ENCODE measurements around the gene FLT3. TPM values are rescaled to one million over a fixed set of nuclear protein-coding genes. Genes with fewer than 3 reads are reported as not detected.

FLT3 gene
- total and polyA plus RNA-seq, 2 of the 13 experiments (the other 11 are each of a cell fraction or from before 2014, with no cell fraction given), result not detected

DNA sequence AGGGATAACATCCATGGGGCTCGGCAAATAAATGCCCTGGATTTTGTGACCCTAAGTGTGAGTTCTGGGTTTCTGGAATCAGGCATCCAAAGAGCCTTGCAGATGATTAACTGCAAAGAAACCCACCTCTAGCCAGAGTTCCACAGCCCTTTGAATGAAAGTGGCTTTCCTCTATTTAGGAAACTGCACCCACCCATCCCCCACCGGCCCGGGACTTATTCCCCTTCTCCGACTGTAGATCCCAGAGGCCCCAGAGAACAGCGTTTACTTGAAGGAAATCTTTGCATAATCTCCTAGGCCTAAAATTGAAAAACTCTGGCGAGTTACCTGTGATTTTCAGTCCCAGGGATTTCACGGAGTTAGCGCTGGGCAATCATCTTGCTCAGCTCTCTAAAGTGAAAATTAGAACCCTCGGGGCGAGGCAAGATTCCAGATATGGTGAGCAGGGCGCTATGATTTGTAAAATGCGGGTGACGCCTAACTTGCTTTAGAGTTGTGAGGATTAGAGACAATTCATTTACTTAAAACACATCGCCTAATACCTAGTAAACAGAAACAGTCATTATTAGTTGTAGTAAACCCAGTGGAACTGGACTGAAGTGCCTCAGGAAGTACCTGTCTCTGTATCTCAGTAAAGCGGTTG is 121.3 kb downstream of the FLT3 start (continued):
- TF ChIP-seq, protein P1, sequence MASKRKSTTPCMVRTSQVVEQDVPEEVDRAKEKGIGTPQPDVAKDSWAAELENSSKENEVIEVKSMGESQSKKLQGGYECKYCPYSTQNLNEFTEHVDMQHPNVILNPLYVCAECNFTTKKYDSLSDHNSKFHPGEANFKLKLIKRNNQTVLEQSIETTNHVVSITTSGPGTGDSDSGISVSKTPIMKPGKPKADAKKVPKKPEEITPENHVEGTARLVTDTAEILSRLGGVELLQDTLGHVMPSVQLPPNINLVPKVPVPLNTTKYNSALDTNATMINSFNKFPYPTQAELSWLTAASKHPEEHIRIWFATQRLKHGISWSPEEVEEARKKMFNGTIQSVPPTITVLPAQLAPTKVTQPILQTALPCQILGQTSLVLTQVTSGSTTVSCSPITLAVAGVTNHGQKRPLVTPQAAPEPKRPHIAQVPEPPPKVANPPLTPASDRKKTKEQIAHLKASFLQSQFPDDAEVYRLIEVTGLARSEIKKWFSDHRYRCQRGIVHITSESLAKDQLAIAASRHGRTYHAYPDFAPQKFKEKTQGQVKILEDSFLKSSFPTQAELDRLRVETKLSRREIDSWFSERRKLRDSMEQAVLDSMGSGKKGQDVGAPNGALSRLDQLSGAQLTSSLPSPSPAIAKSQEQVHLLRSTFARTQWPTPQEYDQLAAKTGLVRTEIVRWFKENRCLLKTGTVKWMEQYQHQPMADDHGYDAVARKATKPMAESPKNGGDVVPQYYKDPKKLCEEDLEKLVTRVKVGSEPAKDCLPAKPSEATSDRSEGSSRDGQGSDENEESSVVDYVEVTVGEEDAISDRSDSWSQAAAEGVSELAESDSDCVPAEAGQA (IDR thresholded peaks at IDR 0.05; ENCODE audit: low read depth), result no peak
- TF ChIP-seq, protein P1 (CRISPR knock-in tag; IDR thresholded peaks at IDR 0.05; ENCODE audit: borderline replicate concordance), result no peak
- no peak for TF ChIP-seq HNRNPH1 (optimal IDR thresholded peaks at IDR 0.05; ENCODE audit: low read depth, low read length)
- TF ChIP-seq MXD4 (CRISPR knock-in tag; IDR thresholded peaks at IDR 0.05), result no peak
- no peak for TF ChIP-seq AHDC1 (CRISPR knock-in tag; IDR thresholded peaks at IDR 0.05; ENCODE audit: borderline replicate concordance)
- TF ChIP-seq TFE3 (CRISPR knock-in tag; IDR thresholded peaks at IDR 0.05), result no peak
- no peak for TF ChIP-seq ZNF616 (CRISPR knock-in tag; IDR thresholded peaks at IDR 0.05; ENCODE audit: low read depth)
- TF ChIP-seq, protein P2, sequence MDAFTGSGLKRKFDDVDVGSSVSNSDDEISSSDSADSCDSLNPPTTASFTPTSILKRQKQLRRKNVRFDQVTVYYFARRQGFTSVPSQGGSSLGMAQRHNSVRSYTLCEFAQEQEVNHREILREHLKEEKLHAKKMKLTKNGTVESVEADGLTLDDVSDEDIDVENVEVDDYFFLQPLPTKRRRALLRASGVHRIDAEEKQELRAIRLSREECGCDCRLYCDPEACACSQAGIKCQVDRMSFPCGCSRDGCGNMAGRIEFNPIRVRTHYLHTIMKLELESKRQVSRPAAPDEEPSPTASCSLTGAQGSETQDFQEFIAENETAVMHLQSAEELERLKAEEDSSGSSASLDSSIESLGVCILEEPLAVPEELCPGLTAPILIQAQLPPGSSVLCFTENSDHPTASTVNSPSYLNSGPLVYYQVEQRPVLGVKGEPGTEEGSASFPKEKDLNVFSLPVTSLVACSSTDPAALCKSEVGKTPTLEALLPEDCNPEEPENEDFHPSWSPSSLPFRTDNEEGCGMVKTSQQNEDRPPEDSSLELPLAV (CRISPR knock-in tag; conservative IDR thresholded peaks at IDR 0.05; ENCODE audit: low read depth), result no peak
- TF ChIP-seq MIXL1 (CRISPR knock-in tag; IDR thresholded peaks at IDR 0.05), result no peak
- TF ChIP-seq ZNF367 (CRISPR knock-in tag; IDR thresholded peaks at IDR 0.05; ENCODE audit: borderline replicate concordance), result no peak
